Measurements from ENCODE around the gene TTN.
A peak's percentile ranks its signal among the peaks of the same experiment; 100 is the strongest.

The TTN gene

GRCh38 chr2:178800510-178800909 lies 6.7 kb downstream of the TTN start:
- Histone ChIP-seq H3K79me2 (ENCODE audit: low read length) (no peaks in the 10 kb centered on the region), H3K9me3 (replicated peaks; ENCODE audit: insufficient read depth, low read length) (no peaks in the 10 kb centered on the region), H3K4me2 (ENCODE audit: low read depth, low read length) (no peak overlapping the region), H3K36me3 (replicated peaks; ENCODE audit: insufficient read depth, low read length) (no peaks in the 10 kb centered on the region), H3F3A (ENCODE audit: insufficient read depth, low read length) (no peaks in the 10 kb centered on the region), H3K9me2 (replicated peaks; ENCODE audit: insufficient read depth, low read length) (no peaks in the 10 kb centered on the region), H4K20me1 (ENCODE audit: insufficient read depth, low read length) (no peaks in the 10 kb centered on the region), H3K4me3 (ENCODE audit: low read length) (no peak overlapping the region), H3K27ac (ENCODE audit: low read length) (no peak overlapping the region), H3K4me1 (ENCODE audit: low read length) (0 out of 2 replicates have a peak, but pooled peaks cover 6% of the 10 kb centered on the region), H2AFZ (ENCODE audit: low read length) (no peak overlapping the region), H3K9ac (ENCODE audit: low read length) (no peak overlapping the region), H3K27me3 (replicated peaks; ENCODE audit: insufficient read depth, low read length) (no peaks in the 10 kb centered on the region)
- TF ChIP-seq CTCF (IDR thresholded peaks at IDR 0.05; ENCODE audit: low read length) = no peak
- no peak for TF ChIP-seq EZH2phosphoT487 (IDR thresholded peaks at IDR 0.05; ENCODE audit: low read length)
- TF ChIP-seq EZH2 (optimal IDR thresholded peaks at IDR 0.05; ENCODE audit: low read depth, low read length) = no peak
- DNase-seq = no peak

DNA sequence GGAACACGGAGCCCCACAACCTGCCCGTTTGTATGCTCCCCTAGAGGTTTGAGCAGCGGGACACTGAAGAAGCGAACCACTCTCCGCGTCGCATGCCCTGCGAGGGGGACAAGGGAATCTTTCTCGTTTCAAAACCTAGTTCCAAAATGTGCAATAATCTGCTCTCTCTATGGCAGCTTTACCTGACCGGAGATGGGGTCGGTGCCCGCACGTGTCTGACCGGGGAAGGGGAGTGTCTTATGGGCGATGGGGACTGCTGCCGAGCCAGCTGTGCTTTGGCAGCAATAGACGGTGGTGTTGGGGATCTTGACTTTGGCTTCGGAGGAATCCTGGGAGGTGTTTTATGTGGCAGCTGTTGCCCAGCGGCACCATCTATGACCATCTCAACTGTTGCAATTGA lies 7.9 kb downstream of the TTN start:
- H3K9ac ChIP-seq (ENCODE audit: low read length) = no peak overlapping the region
- no peaks in the 10 kb centered on the region for H3K9me2 ChIP-seq (replicated peaks; ENCODE audit: insufficient read depth, low read length)
- no peaks in the 10 kb centered on the region for H3K79me2 ChIP-seq (ENCODE audit: low read length)
- H3K36me3 ChIP-seq (replicated peaks; ENCODE audit: insufficient read depth, low read length) = no peaks in the 10 kb centered on the region
- TF ChIP-seq EZH2phosphoT487 (IDR thresholded peaks at IDR 0.05; ENCODE audit: low read length) (no peak), CTCF (IDR thresholded peaks at IDR 0.05; ENCODE audit: low read length) (no peak), EZH2 (optimal IDR thresholded peaks at IDR 0.05; ENCODE audit: low read depth, low read length) (no peak)
- H4K20me1 ChIP-seq (ENCODE audit: insufficient read depth, low read length) = no peaks in the 10 kb centered on the region
- no peaks in the 10 kb centered on the region for H3K9me3 ChIP-seq (replicated peaks; ENCODE audit: insufficient read depth, low read length)
- H2AFZ ChIP-seq (ENCODE audit: low read length) = no peak overlapping the region
- no peaks in the 10 kb centered on the region for H3K27me3 ChIP-seq (replicated peaks; ENCODE audit: insufficient read depth, low read length)
- H3K4me3 ChIP-seq (ENCODE audit: low read length) = no peak overlapping the region
- no peak overlapping the region for H3K4me2 ChIP-seq (ENCODE audit: low read depth, low read length)
- H3K4me1 ChIP-seq (ENCODE audit: low read length) = 0 out of 2 replicates have a peak, but pooled peaks cover 6% of the 10 kb centered on the region
- H3K27ac ChIP-seq (ENCODE audit: low read length) = no peak overlapping the region
- no peak for DNase-seq
- H3F3A ChIP-seq (ENCODE audit: insufficient read depth, low read length) = no peaks in the 10 kb centered on the region

- H4K20me1 ChIP-seq (ENCODE audit: insufficient read depth, low read length) = no peaks in the 10 kb centered on the region
- no peaks in the 10 kb centered on the region for H3K27me3 ChIP-seq (replicated peaks; ENCODE audit: insufficient read depth, low read length)
- no peaks in the 10 kb centered on the region for H3K79me2 ChIP-seq (ENCODE audit: low read length)
- no peaks in the 10 kb centered on the region for H3K4me1 ChIP-seq (ENCODE audit: low read length)
- no peaks in the 10 kb centered on the region for H3K36me3 ChIP-seq (replicated peaks; ENCODE audit: insufficient read depth, low read length)
- H2AFZ ChIP-seq (ENCODE audit: low read length) = no peak overlapping the region
- no peaks in the 10 kb centered on the region for H3K9me3 ChIP-seq (replicated peaks; ENCODE audit: insufficient read depth, low read length)
- H3K4me3 ChIP-seq (ENCODE audit: low read length) = no peak overlapping the region
- DNase-seq = peak; percentile 55
- TF ChIP-seq CTCF (IDR thresholded peaks at IDR 0.05; ENCODE audit: low read length) (peak; percentile 63), EZH2 (optimal IDR thresholded peaks at IDR 0.05; ENCODE audit: low read depth, low read length) (no peak)
- no peak overlapping the region for H3K4me2 ChIP-seq (ENCODE audit: low read depth, low read length)
- H3F3A ChIP-seq (ENCODE audit: insufficient read depth, low read length) = no peaks in the 10 kb centered on the region
- H3K9ac ChIP-seq (ENCODE audit: low read length) = no peak overlapping the region
- no peaks in the 10 kb centered on the region for H3K9me2 ChIP-seq (replicated peaks; ENCODE audit: insufficient read depth, low read length)
- no peak overlapping the region for H3K27ac ChIP-seq (ENCODE audit: low read length)
Measured at GRCh38 chr2:178796079-178796677, 11.0 kb downstream of the TTN start.
